NCI-H524 (cell line): ENCODE measurements around the gene IFT57.
"Not testable (repeated sequence)": the region's sequence is repeated elsewhere in the genome, so short reads cannot be mapped to it uniquely, and the experiment has no call there.

ENCODE experiments used
- DNase-seq, 2 experiments: peaks; one replicate each; lab custom pipeline; 2025; lab: John Stamatoyannopoulos, UW

The IFT57 gene

GRCh38 chr3:108221911-108222852, at the start of gene IFT57:
TSS of gene IFT57 (minus strand) at chr3:108222424. CDS start at chr3:108222322, 102 bp downstream.
- peak; percentile 99 for DNase-seq

GRCh38 chr3:108271626-108272025, 49.4 kb upstream of the IFT57 start:
- no peak for DNase-seq

GRCh38 chr3:108268235-108268634, 46.0 kb upstream of the IFT57 start:
- not testable (repeated sequence) for DNase-seq

- not testable (repeated sequence) for DNase-seq
These were observed 42.5 kb upstream of the IFT57 start for GRCh38 chr3:108264534-108265298.

- DNase-seq: no peak
These were observed 32.9 kb upstream of the IFT57 start for GRCh38 chr3:108255131-108255530.

- DNase-seq: no peak
These were observed 29.6 kb upstream of the IFT57 start for GRCh38 chr3:108251844-108252243.

GRCh38 chr3:108251265-108251664, 29.0 kb upstream of the IFT57 start:
- DNase-seq: no peak

GRCh38 chr3:108250626-108251025, 28.4 kb upstream of the IFT57 start:
- no peak for DNase-seq

- no peak for DNase-seq
These were observed 21.0 kb upstream of the IFT57 start for GRCh38 chr3:108243243-108243642.

- DNase-seq: no peak
These were observed 20.6 kb upstream of the IFT57 start for GRCh38 chr3:108242776-108243175.

- DNase-seq: no peak
These were observed 19.5 kb upstream of the IFT57 start for GRCh38 chr3:108241721-108242120.

- DNase-seq: no peak
These were observed 18.9 kb upstream of the IFT57 start for GRCh38 chr3:108241146-108241545.

GRCh38 chr3:108239082-108239481, 16.9 kb upstream of the IFT57 start:
- DNase-seq: no peak

GRCh38 chr3:108235290-108235689, 13.1 kb upstream of the IFT57 start:
- no peak for DNase-seq

- DNase-seq: peak; percentile 94 to 98
These were observed 12.2 kb upstream of the IFT57 start for GRCh38 chr3:108234387-108234957.

- no peak for DNase-seq
These were observed 6.1 kb upstream of the IFT57 start for GRCh38 chr3:108228286-108228685.

GRCh38 chr3:108227131-108227530, 4.9 kb upstream of the IFT57 start:
- DNase-seq: no peak

GRCh38 chr3:108225221-108225620, 3.0 kb upstream of the IFT57 start:
- DNase-seq: no peak

- DNase-seq: no peak
These were observed 1.7 kb upstream of the IFT57 start for GRCh38 chr3:108223928-108224327.

GRCh38 chr3:108222853-108223565, 785 bp upstream of the IFT57 start:
- DNase-seq: peak in 1 of 2 experiments; percentile 66

GRCh38 chr3:108221393-108221792, 831 bp downstream of the IFT57 start:
- DNase-seq: no peak

GRCh38 chr3:108219336-108219735, 2.9 kb downstream of the IFT57 start:
- no peak for DNase-seq
